Measurements from ENCODE around the gene C19orf47.

DNA sequence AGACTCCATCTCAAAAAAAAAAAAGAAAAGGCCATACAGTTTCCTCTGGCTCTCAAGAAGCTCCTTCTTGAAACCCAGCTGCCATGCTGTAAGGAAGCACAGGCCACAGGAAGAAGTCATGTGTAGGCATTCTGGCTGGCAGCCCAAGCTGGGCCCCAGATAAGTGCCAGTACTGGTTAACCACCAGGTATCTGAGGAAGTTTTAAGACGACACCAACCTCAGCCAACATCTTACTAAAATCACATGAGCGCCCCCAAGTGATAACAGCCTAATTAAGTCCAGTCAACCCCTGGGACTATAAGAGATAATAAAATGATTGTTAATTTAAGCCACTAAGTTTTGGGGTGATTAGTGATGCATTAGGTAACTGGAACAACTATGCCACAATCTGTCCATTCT lies 35.7 kb downstream of the C19orf47 start:
- TF ChIP-seq, protein P1, sequence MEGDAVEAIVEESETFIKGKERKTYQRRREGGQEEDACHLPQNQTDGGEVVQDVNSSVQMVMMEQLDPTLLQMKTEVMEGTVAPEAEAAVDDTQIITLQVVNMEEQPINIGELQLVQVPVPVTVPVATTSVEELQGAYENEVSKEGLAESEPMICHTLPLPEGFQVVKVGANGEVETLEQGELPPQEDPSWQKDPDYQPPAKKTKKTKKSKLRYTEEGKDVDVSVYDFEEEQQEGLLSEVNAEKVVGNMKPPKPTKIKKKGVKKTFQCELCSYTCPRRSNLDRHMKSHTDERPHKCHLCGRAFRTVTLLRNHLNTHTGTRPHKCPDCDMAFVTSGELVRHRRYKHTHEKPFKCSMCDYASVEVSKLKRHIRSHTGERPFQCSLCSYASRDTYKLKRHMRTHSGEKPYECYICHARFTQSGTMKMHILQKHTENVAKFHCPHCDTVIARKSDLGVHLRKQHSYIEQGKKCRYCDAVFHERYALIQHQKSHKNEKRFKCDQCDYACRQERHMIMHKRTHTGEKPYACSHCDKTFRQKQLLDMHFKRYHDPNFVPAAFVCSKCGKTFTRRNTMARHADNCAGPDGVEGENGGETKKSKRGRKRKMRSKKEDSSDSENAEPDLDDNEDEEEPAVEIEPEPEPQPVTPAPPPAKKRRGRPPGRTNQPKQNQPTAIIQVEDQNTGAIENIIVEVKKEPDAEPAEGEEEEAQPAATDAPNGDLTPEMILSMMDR (conservative IDR thresholded peaks at IDR 0.05; ENCODE audit: low read length), result peak; percentile 46
- no peak for TF ChIP-seq EZH2phosphoT487 (IDR thresholded peaks at IDR 0.05; ENCODE audit: borderline replicate concordance, low read depth, low read length)

Data from OCI-LY7 (cell line).